ENCODE data around the gene TPH2.

The TPH2 gene

DNA sequence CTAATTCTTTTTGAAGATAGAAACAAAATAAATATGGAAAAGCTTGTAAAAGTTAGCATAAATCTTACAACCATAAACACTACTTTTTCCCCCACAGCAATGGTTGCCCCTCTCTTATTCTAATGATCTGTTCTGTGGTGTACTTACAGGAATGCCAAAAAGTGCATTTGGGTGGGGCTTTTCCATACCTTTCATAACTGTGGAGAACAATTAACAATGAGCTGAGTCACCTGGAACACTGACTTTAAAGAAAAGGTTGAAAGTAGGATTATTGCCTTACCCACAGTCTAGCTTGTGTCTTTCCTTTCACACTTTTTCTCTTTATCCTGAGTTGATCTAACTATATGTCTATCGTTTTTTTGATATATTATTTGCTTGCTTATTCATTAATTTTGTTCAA is 86.9 kb downstream of the TPH2 start:
- TF ChIP-seq, protein P1, sequence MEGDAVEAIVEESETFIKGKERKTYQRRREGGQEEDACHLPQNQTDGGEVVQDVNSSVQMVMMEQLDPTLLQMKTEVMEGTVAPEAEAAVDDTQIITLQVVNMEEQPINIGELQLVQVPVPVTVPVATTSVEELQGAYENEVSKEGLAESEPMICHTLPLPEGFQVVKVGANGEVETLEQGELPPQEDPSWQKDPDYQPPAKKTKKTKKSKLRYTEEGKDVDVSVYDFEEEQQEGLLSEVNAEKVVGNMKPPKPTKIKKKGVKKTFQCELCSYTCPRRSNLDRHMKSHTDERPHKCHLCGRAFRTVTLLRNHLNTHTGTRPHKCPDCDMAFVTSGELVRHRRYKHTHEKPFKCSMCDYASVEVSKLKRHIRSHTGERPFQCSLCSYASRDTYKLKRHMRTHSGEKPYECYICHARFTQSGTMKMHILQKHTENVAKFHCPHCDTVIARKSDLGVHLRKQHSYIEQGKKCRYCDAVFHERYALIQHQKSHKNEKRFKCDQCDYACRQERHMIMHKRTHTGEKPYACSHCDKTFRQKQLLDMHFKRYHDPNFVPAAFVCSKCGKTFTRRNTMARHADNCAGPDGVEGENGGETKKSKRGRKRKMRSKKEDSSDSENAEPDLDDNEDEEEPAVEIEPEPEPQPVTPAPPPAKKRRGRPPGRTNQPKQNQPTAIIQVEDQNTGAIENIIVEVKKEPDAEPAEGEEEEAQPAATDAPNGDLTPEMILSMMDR (IDR thresholded peaks at IDR 0.05; ENCODE audit: insufficient read depth, low read length, missing control alignments): no peak
- no peak for DNase-seq (ENCODE audit: low read depth, low spot score)
- ChIA-PET CTCF (interaction anchor here (1.5 kb wide), 2 partner anchors 8 to 10 kb away, joined by 4 to 7 read pairs; no protein-coding TSS in a partner anchor), POLR2A (no interaction called here)
- H3K4me3 ChIP-seq (ENCODE audit: low read depth, low read length): no peak overlapping the region

DNA sequence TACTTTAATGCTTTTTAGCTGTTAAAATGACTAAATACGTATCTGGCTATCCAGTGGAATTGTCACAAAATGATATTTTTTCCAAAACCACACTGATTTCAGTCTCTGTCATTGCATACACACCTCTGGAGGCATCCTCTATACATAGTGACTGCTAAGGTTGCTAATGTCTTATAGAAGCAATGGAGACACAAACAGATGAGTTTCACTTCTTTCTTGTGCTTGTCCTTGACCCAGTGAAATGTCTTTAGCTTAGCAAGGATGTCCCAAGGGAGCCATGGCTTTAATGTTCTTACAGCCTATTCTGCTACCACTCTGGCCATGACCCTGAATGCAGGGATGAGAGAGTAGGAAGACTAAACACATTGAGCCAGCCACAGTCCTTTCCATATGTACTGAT is 90.3 kb downstream of the TPH2 start:
- no peak overlapping the region for H3K4me3 ChIP-seq (ENCODE audit: low read depth, low read length)
- no peak for DNase-seq (ENCODE audit: low read depth, low spot score)
- POLR2A ChIA-PET: no interaction called here
- CTCF ChIA-PET: interaction anchor here (1.9 to 2.0 kb wide), 2 partner anchors 10 to 12 kb away, joined by 5 to 7 read pairs; no protein-coding TSS in a partner anchor
- TF ChIP-seq, protein P1 (IDR thresholded peaks at IDR 0.05; ENCODE audit: insufficient read depth, low read length, missing control alignments): no peak

DNA sequence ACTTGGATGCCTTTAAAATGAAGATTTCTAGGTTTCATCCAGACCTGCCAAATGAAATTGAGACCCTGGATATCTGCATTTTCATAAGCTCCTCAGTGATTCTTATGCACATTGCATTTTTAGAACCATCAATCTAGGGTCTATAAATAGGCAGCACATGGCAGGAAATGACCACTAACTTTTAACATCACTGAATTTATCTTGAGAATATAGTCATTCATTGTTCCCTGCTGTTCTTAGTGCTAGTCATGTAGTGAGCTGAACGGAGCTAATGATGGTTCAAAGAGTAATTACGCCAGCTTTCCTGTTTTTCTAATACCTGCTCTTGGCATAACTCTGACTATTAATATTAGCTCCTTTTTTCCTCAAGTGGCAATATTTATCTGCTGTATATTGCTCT is 91.6 kb downstream of the TPH2 start:
- no peak for DNase-seq (ENCODE audit: low read depth, low spot score)
- H3K4me3 ChIP-seq (ENCODE audit: low read depth, low read length): no peak overlapping the region
- POLR2A ChIA-PET: no interaction called here
- TF ChIP-seq, protein P1 (IDR thresholded peaks at IDR 0.05; ENCODE audit: insufficient read depth, low read length, missing control alignments): no peak
- CTCF ChIA-PET: interaction anchor here (1.3 to 2.0 kb wide), 2 partner anchors 12 to 13 kb away, joined by 3 to 5 read pairs; no protein-coding TSS in a partner anchor

DNA sequence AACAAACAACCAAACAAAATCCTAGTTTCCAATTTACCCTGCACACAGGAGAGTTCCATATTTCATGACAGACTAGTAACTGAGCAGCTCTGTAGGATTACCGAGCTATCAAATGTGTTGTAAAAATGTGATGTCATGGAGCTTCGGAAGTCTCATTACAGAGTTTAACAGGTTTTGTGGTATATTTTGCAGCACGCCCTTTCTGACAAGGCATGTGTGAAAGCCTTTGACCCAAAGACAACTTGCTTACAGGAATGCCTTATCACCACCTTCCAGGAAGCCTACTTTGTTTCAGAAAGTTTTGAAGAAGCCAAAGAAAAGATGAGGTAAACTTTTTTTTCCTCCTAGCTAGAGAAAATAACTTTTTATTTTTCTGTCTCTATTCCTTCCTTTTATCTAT is 92.4 kb downstream of the TPH2 start:
- ChIA-PET CTCF (interaction anchor here (1.3 to 2.0 kb wide), 2 partner anchors 12 to 14 kb away, joined by 3 to 5 read pairs; no protein-coding TSS in a partner anchor), POLR2A (no interaction called here)
- TF ChIP-seq, protein P1 (IDR thresholded peaks at IDR 0.05; ENCODE audit: insufficient read depth, low read length, missing control alignments): no peak
- H3K4me3 ChIP-seq (ENCODE audit: low read depth, low read length): no peak overlapping the region
- DNase-seq (ENCODE audit: low read depth, low spot score): no peak

DNA sequence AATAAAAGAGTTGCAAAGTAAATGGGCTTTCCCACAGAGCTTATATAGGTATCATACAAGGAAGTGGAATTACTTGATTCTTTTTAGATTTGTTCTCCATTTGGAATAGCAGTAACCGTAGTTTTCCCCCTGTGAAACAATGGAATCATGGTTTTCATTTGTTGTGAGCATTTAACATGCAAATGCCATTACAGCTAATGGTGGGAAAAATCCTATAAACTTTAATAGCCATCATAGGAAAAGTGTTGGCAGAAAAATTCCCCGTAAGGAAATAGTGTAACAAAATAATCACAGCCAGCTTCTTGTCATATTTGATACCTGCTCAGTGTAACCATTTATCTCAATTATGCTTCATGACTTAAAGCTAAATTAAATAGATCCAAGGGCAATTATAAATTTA is 95.3 kb downstream of the TPH2 start:
- no peak for DNase-seq (ENCODE audit: low read depth, low spot score)
- POLR2A ChIA-PET: no interaction called here
- no peak overlapping the region for H3K4me3 ChIP-seq (ENCODE audit: low read depth, low read length)
- TF ChIP-seq, protein P1 (IDR thresholded peaks at IDR 0.05; ENCODE audit: insufficient read depth, low read length, missing control alignments): no peak
- CTCF ChIA-PET: interaction anchor here (0.6 to 1.5 kb wide), 3 partner anchors 10 to 230 kb away, joined by 3 read pairs; no protein-coding TSS in a partner anchor

DNA sequence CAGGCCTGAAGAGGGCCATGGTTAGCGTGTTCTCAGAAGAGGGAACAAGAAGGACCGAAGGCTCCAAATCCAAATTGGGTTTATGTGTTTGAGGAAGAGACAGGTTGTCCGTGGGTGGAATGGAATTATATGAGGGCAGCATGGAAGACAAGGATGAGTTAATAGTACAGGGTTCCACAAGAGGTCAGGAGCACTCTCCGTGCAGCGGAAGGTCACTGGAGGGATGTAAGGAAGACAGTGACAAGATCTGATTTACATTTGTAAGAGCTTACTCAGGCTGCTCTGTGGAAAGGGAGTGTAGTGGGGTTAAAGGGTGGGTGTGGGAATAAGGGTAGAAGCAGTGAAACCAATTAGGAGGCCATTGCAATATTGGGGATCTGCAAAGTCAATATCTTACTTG is 97.0 kb downstream of the TPH2 start:
- POLR2A ChIA-PET: no interaction called here
- H3K4me3 ChIP-seq (ENCODE audit: low read depth, low read length): no peak overlapping the region
- CTCF ChIA-PET: no interaction called here
- TF ChIP-seq, protein P1 (IDR thresholded peaks at IDR 0.05; ENCODE audit: insufficient read depth, low read length, missing control alignments): no peak
- no peak for DNase-seq (ENCODE audit: low read depth, low spot score)

Data from AG04449 (cell line).